Coronary artery (tissue), 2 donors: ENCODE results near the gene FSIP2.

Source experiments
- DNase-seq: peaks from one replicate; pipeline ENCODE4 v3.0.0-alpha.2; 2017; ENCODE audit warnings: low spot score
- H3K27ac ChIP-seq, 2 donors: fragments of 200-600 bp; sonication (generic); one replicate each; pipeline ENCODE4 v1.5.1; 2016 to 2019
- H3K4me3 ChIP-seq: fragments of 200-600 bp; sonication (generic); 2 replicates; pipeline ENCODE4 v1.5.1; 2016; ENCODE audit warnings: mild to moderate bottlenecking, moderate library complexity
- TF ChIP-seq, protein P1 (sequence below): fragments of 200-600 bp; sonication (generic); IDR thresholded peaks from one replicate; pipeline ENCODE4 v1.5.1; 2019; ENCODE audit warnings: antibody characterized with exemption

Gene FSIP2

DNA sequence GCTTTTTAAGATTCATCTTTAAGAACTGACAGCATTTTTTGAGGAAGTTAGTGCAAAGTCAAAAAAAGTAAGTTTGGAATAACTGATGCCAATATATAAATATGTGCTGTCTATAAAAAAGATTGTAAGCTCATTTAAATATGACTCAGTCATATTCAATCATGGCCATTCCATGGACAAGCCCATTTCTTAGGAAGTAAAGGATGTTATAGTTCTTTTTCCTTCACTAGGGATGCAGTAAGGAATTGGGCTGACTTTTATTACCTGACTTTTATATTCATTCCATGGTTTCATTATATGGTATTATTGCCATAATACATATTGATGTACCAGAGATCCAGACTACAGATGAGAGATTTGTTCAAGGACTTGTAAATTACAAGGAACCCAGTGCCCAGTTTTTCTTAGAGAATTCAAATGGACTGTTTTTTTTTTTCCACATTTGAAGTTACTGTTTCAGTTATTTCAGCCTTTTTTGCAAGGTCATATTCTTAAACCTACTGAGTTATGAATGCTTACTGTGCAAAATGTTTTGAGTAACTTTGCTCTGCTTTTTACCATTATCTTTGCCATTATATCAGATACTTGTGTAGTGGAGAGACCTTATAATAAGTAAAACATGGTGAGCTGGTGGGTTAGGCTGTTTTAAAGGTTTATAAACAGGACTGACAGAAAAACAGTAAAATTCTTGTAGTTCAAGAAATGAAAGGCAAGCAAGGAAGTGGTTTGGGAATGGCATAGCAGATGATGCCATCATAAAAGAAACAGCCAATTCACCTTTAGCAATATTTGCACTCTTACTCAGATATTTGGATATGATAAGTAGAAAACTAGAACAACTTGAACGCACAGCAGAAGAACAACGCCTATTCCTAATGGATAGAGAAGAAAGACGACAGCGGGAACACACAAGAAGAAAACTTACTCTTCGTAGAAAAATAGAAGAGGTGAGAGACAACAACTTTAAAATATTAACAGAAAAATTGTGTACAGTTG is 7.6 kb downstream of the FSIP2 start:
- DNase-seq = no peak
- TF ChIP-seq, protein P1, sequence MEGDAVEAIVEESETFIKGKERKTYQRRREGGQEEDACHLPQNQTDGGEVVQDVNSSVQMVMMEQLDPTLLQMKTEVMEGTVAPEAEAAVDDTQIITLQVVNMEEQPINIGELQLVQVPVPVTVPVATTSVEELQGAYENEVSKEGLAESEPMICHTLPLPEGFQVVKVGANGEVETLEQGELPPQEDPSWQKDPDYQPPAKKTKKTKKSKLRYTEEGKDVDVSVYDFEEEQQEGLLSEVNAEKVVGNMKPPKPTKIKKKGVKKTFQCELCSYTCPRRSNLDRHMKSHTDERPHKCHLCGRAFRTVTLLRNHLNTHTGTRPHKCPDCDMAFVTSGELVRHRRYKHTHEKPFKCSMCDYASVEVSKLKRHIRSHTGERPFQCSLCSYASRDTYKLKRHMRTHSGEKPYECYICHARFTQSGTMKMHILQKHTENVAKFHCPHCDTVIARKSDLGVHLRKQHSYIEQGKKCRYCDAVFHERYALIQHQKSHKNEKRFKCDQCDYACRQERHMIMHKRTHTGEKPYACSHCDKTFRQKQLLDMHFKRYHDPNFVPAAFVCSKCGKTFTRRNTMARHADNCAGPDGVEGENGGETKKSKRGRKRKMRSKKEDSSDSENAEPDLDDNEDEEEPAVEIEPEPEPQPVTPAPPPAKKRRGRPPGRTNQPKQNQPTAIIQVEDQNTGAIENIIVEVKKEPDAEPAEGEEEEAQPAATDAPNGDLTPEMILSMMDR = no peak
- Histone ChIP-seq H3K4me3 (no peak overlapping the region), H3K27ac (no peak overlapping the region)

DNA sequence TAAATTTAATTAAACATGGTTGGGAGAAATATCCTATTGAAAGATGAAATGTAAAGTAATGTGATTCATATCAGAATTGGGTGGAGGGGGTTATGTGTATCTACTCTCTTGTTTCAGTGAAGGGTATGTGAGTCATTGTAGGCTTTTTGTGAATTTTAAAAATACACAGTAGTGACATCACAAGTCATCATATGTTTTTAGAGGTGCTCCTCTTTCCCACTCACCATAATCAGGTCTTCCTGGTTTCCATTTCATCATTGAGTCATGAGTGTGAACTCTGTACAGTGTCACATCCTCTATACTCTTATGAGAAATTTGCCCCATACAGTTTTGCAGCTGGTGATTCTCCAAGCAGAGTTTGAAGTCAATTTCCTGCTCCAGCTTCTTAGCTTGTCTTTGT is 18.8 kb downstream of the FSIP2 start:
- TF ChIP-seq, protein P1 = no peak
- Histone ChIP-seq H3K27ac (no peak overlapping the region), H3K4me3 (no peak overlapping the region)
- no peak for DNase-seq

DNA sequence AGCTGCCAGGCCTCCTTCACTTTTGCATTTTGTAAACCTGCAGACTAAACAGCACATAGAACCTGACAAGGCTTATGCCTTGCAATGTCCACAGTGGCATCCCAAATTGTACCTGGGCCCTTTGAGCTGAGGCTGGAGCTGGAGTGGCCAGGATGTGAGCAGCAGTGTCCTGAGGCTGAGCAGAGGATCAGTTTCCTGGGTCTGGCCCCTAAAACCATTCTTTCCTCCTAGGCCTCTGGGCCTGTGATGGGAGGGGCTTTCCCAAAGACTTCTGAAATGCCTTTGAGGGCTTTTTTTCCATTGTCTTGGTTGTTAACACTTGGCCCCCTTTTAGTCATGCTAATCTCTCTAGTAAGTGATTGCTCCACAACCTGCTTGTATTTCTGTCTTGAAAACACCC is 32.8 kb downstream of the FSIP2 start:
- no peak overlapping the region for H3K4me3 ChIP-seq
- no peak overlapping the region for H3K27ac ChIP-seq
- TF ChIP-seq, protein P1 = no peak
- no peak for DNase-seq

DNA sequence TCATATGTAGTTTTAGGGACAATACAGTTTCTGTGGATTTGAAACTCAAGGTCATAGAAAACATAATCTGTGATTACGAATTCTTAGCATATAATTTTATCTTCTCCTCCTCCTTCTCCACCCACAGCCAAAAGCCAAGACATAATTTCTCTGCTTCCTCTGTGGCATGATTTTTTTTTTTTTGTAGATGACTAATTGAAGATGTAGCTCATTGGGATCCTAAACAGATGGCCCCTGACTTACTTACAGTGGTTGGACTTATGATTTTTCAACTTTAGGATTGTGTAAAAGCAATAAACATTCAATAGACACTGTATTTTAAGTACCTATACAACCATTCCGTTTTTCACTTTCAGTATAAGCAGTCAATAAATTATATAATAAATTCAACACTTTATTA is 42.3 kb downstream of the FSIP2 start:
- TF ChIP-seq, protein P1 = no peak
- Histone ChIP-seq H3K4me3 (no peak overlapping the region), H3K27ac (no peak overlapping the region)
- DNase-seq = no peak

DNA sequence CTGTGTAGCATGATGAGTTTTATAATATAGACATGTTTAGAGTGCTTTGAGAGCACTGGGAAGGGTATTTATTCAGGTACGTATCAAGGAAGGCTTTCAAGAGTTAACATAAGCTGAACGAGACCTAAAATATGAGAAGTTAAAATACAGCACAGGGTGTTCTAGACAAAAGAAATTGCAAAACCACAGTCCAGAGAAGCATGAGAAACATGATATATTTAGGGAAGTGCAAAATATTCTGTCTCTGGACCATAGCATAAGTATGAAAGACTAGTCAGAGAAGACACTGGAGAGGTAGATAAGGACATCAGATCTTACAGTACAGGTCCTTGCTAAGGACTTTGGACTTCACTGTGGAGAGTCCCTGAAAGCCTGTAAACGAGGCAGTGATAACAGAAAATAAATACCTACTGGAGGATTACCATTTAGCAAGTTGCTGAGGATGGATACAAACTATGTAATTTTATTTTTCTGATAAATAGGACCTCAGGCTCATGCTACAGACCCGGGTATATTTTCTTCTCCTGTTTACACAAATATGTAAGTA is 43.7 kb downstream of the FSIP2 start:
- TF ChIP-seq, protein P1 = no peak
- no peak overlapping the region for H3K27ac ChIP-seq
- no peak for DNase-seq
- H3K4me3 ChIP-seq = no peak overlapping the region

DNA sequence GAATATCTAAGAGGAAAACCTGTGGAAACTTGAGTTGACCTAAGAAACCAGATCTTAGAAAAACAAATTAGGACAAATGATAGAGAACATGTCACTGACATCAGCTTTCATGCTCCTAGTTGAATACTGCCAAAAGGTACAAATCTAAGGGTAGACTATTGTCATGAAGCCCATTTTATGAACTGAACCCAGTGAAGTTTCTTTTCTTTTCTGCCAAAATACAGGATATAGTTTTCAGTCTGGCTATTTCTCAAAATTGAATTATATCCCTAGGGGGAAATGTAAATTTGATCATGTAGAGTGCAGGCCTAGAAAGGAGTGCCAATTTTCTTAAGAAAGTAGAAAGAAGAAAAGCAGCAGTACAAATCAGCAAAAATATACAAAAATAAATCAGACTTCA is 46.6 kb downstream of the FSIP2 start:
- TF ChIP-seq, protein P1 = no peak
- Histone ChIP-seq H3K4me3 (no peak overlapping the region), H3K27ac (no peak overlapping the region)
- DNase-seq = no peak
